ENCODE results near the gene PCBD2.

Gene PCBD2

DNA sequence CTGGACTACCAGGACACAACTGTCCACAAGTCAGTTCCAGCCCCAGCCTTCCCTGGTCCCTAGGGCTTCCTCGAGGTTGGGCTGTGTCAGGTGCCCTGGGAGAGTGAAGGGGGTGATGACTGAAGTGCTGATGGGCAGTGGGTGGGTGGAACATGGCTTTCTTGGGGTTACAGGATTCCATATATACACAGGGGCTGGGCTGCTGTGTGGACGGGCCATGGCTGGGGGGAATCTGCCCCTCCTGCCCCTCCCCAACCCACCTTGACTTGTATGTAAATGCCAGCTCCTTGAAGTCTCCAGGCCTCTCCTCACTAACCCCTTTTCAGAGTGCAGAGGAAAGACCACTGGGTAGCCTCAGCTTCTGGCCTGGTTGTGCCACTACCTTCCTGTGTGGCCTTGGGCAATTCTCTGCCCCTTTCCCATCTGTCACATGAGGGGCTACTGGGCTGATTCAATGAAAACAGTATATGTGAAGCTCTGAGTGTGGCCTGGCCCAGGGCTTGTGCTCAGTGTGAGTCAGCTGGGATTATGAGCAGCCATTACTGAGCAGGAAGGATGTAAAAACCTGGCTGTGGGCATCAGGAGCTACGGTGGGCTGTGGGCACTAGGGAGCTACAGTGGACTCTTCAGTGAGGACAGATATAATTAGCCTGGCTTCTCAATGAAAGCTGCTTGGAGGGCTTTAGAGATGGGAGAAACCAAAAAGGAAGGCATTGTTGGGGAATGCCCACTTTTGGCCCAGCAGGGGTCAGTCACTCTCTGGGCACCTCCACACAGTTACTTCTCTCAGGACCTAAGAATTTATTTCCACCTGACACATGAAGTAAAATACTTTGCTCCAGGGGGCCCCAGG, 105.8 kb downstream of the PCBD2 start:
- Histone ChIP-seq H3K27me3 (no peaks in the 10 kb centered on the region), H3K9me3 (replicated peaks in 1 of 11) (no peaks in the 10 kb centered on the region), H3K4me3 (no peak overlapping the region), H3K4me2 (no peak overlapping the region), H3K36me3 (peaks cover 0 to 9% (median 0%) of the 10 kb centered on the region in 11 experiments; a peak in 2 of 22 replicates), H3K4me1 (no peaks in the 10 kb centered on the region), H3K27ac (no peak overlapping the region), H4K20me1 (no peaks in the 10 kb centered on the region; a peak in 1 of 22 replicates), H3K9ac (no peak overlapping the region)
- TF ChIP-seq Cebpa-rat (IDR thresholded peaks at IDR 0.05), result no peak

DNA sequence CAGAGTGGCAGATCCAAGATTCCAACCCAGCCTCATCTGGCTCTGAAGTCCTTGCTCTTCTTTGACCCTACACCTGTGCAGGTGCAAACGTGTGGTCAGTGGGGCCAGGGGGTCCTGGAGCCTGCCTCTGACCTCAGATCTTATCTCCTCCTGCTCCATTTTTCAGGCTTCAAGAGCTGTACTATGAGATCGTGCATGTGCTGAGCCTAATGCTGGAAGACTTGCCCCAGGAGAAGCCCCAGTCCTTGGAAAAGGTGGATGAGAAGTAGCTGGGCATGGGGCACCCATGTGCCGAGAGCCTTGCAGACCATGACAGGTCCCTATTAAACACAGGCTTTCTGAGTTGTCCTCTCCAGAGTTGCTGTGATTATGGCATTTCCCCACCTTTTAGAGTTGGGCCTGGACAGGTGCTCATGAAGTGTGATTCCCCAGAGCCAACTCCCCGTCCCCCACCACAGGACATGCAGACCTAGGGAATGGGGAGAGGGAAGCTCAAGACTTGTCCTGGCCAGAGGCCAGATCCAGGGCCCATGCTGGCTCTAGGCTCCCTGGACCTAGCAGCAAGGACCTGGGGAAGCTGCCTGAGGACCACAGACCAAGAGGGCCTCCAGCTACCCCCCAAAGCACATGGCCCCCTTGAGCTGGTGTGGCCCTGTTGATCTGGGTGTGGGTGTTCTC, 106.6 kb downstream of the PCBD2 start:
- no peak overlapping the region for H3K9ac ChIP-seq
- no peak overlapping the region for H3K4me2 ChIP-seq
- H3K4me3 ChIP-seq, result no peak overlapping the region
- no peak for TF ChIP-seq Cebpa-rat (IDR thresholded peaks at IDR 0.05)
- H3K36me3 ChIP-seq, result peaks cover 0 to 9% (median 0%) of the 10 kb centered on the region in 11 experiments; a peak in 2 of 22 replicates
- H4K20me1 ChIP-seq, result no peaks in the 10 kb centered on the region; a peak in 1 of 22 replicates
- H3K27me3 ChIP-seq, result no peaks in the 10 kb centered on the region
- no peaks in the 10 kb centered on the region for H3K4me1 ChIP-seq
- H3K27ac ChIP-seq, result no peak overlapping the region
- no peaks in the 10 kb centered on the region for H3K9me3 ChIP-seq (replicated peaks in 1 of 11)

DNA sequence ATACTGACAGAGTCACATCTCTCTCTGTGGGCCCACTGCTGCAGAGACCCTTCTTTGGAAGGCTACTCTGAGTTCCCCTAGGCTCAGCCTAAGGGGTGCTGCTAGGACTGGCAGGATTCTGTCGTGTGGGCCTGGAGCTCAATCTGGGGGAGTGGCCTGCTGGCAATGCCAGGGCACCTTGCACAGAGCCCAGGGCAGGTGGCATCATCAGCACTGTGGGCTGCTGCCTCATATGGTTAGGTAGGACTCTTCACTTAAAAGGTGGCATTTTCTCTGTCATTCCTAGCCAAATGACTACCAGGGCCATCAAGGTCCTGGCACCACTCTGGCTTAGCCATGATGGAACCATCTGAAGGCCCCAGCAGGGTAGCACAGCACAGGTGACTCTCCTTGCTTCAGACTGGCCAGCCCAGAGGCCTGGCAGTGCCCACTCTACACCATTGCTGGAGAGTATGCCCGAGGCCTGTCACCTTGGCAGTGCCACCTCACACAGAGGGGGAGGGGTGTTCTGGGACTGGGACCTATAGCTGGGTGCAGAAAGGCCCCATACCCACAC, 107.2 kb downstream of the PCBD2 start:
- H3K4me1 ChIP-seq, result no peaks in the 10 kb centered on the region

More for the DNA sequence above, 107.2 kb downstream of the PCBD2 start:
- no peak overlapping the region for H3K27ac ChIP-seq
- H3K4me2 ChIP-seq, result no peak overlapping the region
- no peak overlapping the region for H3K9ac ChIP-seq
- no peaks in the 10 kb centered on the region for H3K9me3 ChIP-seq (replicated peaks in 1 of 11)
- no peak for TF ChIP-seq Cebpa-rat (IDR thresholded peaks at IDR 0.05)
- H4K20me1 ChIP-seq, result no peaks in the 10 kb centered on the region; a peak in 1 of 22 replicates
- no peak overlapping the region for H3K4me3 ChIP-seq
- H3K27me3 ChIP-seq, result no peaks in the 10 kb centered on the region
- peaks cover 0 to 9% (median 0%) of the 10 kb centered on the region in 11 experiments; a peak in 2 of 22 replicates for H3K36me3 ChIP-seq
